PFSK-1 (cell line): ENCODE results near the gene ABTB1.

Experiments
- FOXP2 ChIP-seq: optimal IDR thresholded peaks from 2 replicates; pipeline ENCODE3; 2011; ENCODE audit warnings: borderline replicate concordance, control low read depth, inconsistent platforms; ENCODE audit not compliant: insufficient read depth; ENCODE audit errors: extremely low read length, extremely low read depth
- POLR2AphosphoS5 ChIP-seq: IDR thresholded peaks from 2 replicates; pipeline ENCODE4 v1.6.1; 2012; ENCODE audit warnings: low read depth, mild to moderate bottlenecking, control low read depth, low read length, moderate library complexity
- SIN3A ChIP-seq: IDR thresholded peaks from 2 replicates; pipeline ENCODE4 v1.6.1; 2012; ENCODE audit warnings: mild to moderate bottlenecking, low read length, moderate library complexity, borderline replicate concordance; ENCODE audit not compliant: insufficient read depth
- TAF1 ChIP-seq: IDR thresholded peaks from 2 replicates; pipeline ENCODE4 v1.6.1; 2012; ENCODE audit warnings: low read length, control low read depth, borderline replicate concordance; ENCODE audit not compliant: insufficient read depth
- TF ChIP-seq, protein P1 (sequence below), 2 experiments: IDR thresholded peaks; 2 replicates each; pipeline versions ENCODE4 v1.6.1 to v1.8.0; 2011 to 2012; ENCODE audit warnings: low read depth in 2 of 2, low read length in 2 of 2, control low read depth in 1 of 2, inconsistent platforms in 1 of 2, mild to moderate bottlenecking in 1 of 2, moderate library complexity in 1 of 2; ENCODE audit not compliant: insufficient read depth in 1 of 2

The ABTB1 gene

DNA sequence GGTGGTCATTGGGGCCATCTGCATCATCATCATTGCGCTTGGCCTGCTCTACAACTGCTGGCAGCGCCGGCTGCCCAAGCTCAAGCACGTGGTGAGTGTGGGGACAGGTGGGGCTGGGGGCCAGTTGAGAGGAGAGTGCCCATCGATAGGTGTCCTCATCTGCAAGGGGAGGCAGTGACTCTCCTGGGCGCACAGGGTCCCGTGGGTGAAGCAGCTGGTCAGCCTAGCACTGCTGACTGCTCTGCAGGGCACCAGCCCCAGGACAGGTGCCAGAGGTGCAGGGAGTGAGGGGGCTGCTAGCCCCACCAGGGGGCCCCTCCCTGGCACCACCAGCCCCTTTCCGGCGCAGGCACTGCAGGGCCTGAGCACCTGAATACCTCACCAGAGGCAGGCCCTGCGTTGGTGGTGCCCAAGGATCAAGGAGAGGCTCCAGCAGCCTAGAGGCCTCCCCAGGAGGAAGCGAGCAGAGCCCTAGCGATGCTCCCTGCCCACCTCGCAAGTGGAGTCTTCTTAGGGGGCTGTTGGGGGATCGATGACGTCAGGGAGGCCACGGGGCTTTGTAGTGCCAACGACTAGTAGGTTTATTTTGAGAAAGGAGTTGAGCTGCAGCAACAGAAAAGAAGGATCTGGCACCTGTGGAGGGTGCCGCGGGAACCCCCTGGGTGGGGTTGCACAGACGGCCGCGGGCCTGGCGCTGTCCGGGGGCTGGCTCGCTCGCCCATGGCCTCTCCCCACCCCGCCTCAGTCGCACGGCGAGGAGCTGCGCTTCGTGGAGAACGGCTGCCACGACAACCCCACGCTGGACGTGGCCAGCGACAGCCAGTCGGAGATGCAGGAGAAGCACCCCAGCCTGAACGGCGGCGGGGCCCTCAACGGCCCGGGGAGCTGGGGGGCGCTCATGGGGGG is 976 bp upstream of the ABTB1 start:
- TF ChIP-seq, protein P1, sequence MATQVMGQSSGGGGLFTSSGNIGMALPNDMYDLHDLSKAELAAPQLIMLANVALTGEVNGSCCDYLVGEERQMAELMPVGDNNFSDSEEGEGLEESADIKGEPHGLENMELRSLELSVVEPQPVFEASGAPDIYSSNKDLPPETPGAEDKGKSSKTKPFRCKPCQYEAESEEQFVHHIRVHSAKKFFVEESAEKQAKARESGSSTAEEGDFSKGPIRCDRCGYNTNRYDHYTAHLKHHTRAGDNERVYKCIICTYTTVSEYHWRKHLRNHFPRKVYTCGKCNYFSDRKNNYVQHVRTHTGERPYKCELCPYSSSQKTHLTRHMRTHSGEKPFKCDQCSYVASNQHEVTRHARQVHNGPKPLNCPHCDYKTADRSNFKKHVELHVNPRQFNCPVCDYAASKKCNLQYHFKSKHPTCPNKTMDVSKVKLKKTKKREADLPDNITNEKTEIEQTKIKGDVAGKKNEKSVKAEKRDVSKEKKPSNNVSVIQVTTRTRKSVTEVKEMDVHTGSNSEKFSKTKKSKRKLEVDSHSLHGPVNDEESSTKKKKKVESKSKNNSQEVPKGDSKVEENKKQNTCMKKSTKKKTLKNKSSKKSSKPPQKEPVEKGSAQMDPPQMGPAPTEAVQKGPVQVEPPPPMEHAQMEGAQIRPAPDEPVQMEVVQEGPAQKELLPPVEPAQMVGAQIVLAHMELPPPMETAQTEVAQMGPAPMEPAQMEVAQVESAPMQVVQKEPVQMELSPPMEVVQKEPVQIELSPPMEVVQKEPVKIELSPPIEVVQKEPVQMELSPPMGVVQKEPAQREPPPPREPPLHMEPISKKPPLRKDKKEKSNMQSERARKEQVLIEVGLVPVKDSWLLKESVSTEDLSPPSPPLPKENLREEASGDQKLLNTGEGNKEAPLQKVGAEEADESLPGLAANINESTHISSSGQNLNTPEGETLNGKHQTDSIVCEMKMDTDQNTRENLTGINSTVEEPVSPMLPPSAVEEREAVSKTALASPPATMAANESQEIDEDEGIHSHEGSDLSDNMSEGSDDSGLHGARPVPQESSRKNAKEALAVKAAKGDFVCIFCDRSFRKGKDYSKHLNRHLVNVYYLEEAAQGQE (IDR thresholded peaks at IDR 0.05; ENCODE audit: insufficient read depth in 1 of 2, low read depth in 2 of 2, low read length in 2 of 2): no peak
- TF ChIP-seq TAF1 (no peak), POLR2AphosphoS5 (no peak; the same call in 1 of the 2 replicates), SIN3A (no peak), FOXP2 (no peak)

DNA sequence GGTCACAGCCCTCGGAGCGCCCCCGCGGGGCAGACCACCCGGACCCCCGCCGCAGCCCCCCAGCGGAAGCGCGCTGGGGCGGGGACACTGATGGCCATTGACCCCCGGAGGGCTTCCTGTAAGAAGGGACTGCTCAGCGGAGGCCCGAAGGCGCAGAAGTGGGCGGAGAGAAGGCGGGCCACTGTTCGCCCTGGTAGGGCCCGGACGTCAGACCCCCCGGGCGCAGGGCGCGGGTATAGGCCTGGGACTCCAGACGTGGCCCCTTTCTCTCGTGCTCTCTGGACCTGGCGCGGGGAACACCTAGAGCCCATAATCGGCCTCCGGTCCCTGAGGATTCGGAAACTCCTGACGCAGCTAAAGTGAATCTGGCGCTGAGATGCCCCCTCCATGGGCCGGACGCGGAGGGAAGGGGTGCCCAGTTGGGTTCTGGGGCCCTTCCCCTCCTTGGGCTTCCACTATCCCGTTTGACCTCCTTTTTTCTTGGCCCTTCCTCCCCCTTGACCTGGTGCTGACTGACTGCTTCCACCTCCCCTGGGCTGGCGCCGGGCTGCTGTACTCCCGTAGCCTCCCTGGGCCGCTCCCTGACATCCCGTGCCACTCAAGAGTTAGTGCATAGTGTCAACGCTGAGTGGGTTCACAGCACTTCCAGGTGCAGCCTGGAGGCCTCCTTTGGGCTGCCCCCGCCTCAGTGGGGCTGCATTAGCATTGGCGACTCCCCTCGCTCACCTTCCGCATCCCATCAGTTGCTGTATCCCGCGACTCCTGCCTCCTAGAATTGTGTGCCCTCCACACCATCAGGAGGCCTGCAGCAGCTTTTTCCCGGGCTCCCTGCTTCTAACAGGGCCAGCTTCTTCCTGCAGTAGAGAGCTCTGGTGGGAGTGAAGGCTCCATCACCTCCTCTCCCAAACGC is 694 bp downstream of the ABTB1 start:
- TF ChIP-seq SIN3A: no peak
- TF ChIP-seq FOXP2: no peak
- no peak for TF ChIP-seq TAF1
- TF ChIP-seq POLR2AphosphoS5: no peak
- TF ChIP-seq, protein P1 (IDR thresholded peaks at IDR 0.05; ENCODE audit: insufficient read depth in 1 of 2, low read depth in 2 of 2, low read length in 2 of 2): no peak

DNA sequence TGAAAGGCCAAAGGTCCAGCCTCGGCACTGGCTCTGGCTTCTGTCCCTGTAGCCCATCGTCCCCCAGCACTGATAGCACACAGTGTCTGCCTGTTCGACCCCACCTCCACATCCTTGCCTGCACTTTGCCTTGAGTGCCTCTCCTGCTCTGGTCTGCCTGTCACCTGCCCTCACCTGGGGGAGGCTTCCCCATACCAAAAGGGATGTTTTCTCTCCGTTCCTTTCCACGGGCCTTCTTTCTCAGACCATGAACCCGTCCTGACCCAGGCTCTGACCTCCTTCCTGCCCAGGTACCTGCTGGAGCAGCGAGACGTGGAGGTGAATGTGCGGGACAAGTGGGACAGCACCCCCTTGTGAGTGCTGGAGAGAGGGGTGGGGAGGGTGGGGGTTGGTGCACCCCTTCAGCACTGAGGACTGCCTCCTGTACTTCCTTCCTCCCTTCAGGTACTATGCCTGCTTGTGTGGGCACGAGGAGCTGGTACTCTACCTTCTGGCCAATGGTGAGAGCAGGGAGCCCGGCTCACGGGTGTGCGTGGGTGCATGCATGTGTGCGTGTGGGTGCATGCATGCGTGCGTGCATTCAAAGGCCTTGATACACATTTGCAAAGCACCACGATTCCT is 1.5 kb downstream of the ABTB1 start:
- TF ChIP-seq POLR2AphosphoS5 (no peak), SIN3A (no peak), TAF1 (no peak), FOXP2 (no peak)
- TF ChIP-seq, protein P1 (IDR thresholded peaks at IDR 0.05; ENCODE audit: insufficient read depth in 1 of 2, low read depth in 2 of 2, low read length in 2 of 2): no peak

DNA sequence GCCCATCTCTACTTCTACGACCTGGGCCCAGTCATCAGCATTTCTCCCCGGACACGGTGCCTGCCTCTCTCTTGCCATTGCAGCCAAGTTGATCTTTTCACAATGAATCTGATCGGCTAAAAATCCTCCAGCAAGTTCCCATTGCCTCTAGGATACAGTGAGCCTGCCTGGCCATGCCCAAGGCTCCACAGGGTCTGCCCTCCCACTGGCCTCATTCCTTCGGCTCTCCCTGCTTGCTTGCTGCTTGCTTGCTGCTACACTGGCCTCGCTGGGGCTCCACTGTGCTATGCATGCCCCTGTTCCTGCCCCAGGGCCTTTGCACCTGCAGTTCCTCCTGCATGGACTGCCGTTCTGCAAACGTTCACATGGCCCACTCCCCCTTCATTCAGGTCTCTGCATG is 2.0 kb downstream of the ABTB1 start:
- TF ChIP-seq, protein P1 (IDR thresholded peaks at IDR 0.05; ENCODE audit: insufficient read depth in 1 of 2, low read depth in 2 of 2, low read length in 2 of 2): no peak
- TF ChIP-seq FOXP2: no peak
- TF ChIP-seq TAF1: no peak
- no peak for TF ChIP-seq POLR2AphosphoS5
- no peak for TF ChIP-seq SIN3A
